ENCODE data around the gene IQSEC3. TPM values are rescaled to one million over a fixed set of nuclear protein-coding genes. Genes with fewer than 3 reads are reported as not detected.
A peak's percentile ranks its signal among the peaks of the same experiment; 100 is the strongest.
"Not testable (repeated sequence)": the region's sequence is repeated elsewhere in the genome, so short reads cannot be mapped to it uniquely, and the experiment has no call there.

Gene IQSEC3
- total RNA-seq, 2 experiments from 2014 or later, result not detected

DNA sequence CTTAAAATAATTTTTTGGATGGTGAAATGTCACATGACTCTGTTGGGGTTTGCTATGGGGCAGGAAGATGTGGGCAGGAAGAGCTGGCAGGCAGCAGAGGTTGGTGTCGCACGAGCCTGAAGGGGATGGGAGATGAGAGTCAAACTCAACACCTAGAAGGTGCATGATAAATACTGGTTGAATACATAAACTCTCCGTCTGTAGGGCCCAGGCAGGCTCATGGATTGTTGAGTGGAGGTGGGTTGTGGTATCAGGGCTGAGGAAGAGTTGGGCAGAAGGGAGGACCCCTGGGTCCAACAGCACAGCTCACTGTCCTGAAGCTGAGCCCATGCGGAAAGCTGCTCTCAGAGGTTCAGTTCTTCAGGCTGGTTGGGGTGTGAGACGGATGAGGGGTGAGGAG is 9.0 kb downstream of the IQSEC3 start:
- H3K4me3 Mint-ChIP-seq; intact Hi-C loops (cut with DNase I, micrococcal nuclease); H3K27ac Mint-ChIP-seq; DNase-seq; CTCF ChIA-PET; H3K9me3 Mint-ChIP-seq (ENCODE audit: low read depth); POLR2A ChIA-PET; ATAC-seq; H3K36me3 Mint-ChIP-seq (ENCODE audit: low read depth); H3K4me1 Mint-ChIP-seq: not testable (repeated sequence)
- H3K27me3 Mint-ChIP-seq, result peaks cover 24% of the 10 kb centered on the region

GRCh38 chr12:76102-76501 is 9.5 kb downstream of the IQSEC3 start:
- intact Hi-C loops (cut with DNase I, micrococcal nuclease); POLR2A ChIA-PET: not testable (repeated sequence)
- peaks cover 21% of the 10 kb centered on the region for H3K27me3 Mint-ChIP-seq

GRCh38 chr12:76551-76950 is 10.0 kb downstream of the IQSEC3 start:
- POLR2A ChIA-PET, result not testable (repeated sequence)

More at GRCh38 chr12:76102-76501, 9.5 kb downstream of the IQSEC3 start:
- H3K9me3 Mint-ChIP-seq (ENCODE audit: low read depth); ATAC-seq; H3K4me1 Mint-ChIP-seq; H3K27ac Mint-ChIP-seq; H3K36me3 Mint-ChIP-seq (ENCODE audit: low read depth); H3K4me3 Mint-ChIP-seq; CTCF ChIA-PET; DNase-seq: not testable (repeated sequence)

DNA sequence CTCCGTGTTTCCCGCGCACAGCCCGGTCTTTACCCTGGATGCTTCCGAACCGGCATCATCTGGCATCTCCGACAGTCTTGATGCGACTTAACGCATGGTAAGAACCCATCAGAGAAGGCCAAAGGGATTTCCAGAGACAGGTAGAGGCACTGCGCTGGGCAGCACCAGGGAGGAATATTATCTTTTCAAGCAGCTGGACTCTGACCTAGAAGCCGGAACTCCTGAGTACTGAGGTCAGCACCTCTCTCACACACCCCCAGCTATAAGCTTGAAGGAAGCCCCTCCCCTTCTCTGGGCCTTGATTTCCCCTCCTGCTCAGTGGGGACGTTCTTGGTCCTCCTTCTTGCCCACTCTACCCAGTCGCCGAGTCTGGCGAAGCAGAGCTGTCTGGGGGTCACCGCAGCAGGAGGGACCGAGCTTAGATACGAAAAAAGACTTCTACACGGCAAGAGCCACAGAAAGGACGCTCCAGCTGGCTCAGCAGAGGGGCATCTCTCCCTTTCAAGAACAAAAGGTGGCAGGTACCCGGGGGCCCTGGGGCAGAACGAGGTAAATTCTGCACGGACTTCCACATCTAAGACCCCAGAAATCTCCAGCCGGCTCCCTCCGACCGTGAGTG is 10.6 kb downstream of the IQSEC3 start:
- H3K9me3 Mint-ChIP-seq (ENCODE audit: low read depth); intact Hi-C loops (cut with DNase I, micrococcal nuclease); H3K4me3 Mint-ChIP-seq; ATAC-seq; H3K27ac Mint-ChIP-seq; POLR2A ChIA-PET; DNase-seq; H3K4me1 Mint-ChIP-seq; H3K36me3 Mint-ChIP-seq (ENCODE audit: low read depth); CTCF ChIA-PET: not testable (repeated sequence)
- H3K27me3 Mint-ChIP-seq, result peaks cover 26% of the 10 kb centered on the region

More at GRCh38 chr12:76551-76950, 10.0 kb downstream of the IQSEC3 start:
- H3K9me3 Mint-ChIP-seq (ENCODE audit: low read depth); H3K4me3 Mint-ChIP-seq; ATAC-seq; H3K36me3 Mint-ChIP-seq (ENCODE audit: low read depth); DNase-seq; H3K27ac Mint-ChIP-seq; intact Hi-C loops (cut with DNase I, micrococcal nuclease); CTCF ChIA-PET; H3K4me1 Mint-ChIP-seq: not testable (repeated sequence)
- H3K27me3 Mint-ChIP-seq, result peaks cover 26% of the 10 kb centered on the region

DNA sequence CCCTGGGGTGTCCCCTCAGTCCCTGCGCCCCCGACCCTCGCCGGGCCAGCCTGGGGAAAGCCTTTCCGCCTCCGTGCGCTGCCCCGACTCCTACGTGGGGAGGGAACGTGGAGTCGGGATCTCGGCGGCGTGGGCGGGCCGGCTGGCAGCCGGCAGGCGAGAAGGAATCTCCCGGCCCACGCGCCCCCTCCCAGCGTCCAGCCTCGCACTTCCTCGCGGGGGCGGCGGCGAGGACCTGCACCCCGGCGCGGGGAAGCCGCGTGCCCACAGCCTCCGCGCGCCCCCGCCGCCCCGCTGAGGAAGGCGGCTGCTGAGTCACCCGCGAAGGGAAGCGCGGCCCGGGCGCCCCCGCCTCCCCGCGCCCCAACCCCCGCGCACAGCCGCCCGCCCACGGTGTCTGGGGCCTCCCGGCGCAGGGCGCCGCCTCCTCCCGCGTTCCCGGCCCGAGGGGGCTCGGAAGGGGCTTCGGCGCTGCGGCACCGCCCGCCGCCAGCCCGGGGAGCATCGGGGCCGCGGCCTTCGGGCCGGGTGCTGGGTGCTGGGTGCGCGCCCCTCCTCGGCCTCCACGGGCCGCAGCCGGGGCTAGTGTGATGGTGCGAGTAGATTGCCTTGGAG is 11.3 kb downstream of the IQSEC3 start:
- intact Hi-C loops (cut with DNase I, micrococcal nuclease); H3K27ac Mint-ChIP-seq; H3K4me1 Mint-ChIP-seq; POLR2A ChIA-PET; CTCF ChIA-PET; H3K4me3 Mint-ChIP-seq; ATAC-seq; H3K9me3 Mint-ChIP-seq (ENCODE audit: low read depth); H3K36me3 Mint-ChIP-seq (ENCODE audit: low read depth): not testable (repeated sequence)
- DNase-seq, result peak; percentile 7
- H3K27me3 Mint-ChIP-seq, result peaks cover 28% of the 10 kb centered on the region

GRCh38 chr12:78981-79380 is 12.4 kb downstream of the IQSEC3 start:
- CTCF ChIA-PET, result interaction anchor here (0.6 kb wide), 1 partner anchor 9 kb away, joined by 3 read pairs; no protein-coding TSS in a partner anchor
- ATAC-seq (no peak), DNase-seq (no peak)
- Mint-ChIP-seq H3K27ac (no peak overlapping the region), H3K27me3 (peaks cover 32% of the 10 kb centered on the region), H3K4me3 (no peak overlapping the region), H3K4me1 (no peaks in the 10 kb centered on the region), H3K9me3 (ENCODE audit: low read depth) (no peaks in the 10 kb centered on the region), H3K36me3 (ENCODE audit: low read depth) (no peaks in the 10 kb centered on the region)
- intact Hi-C loops (cut with DNase I, micrococcal nuclease), result no loop called here
- POLR2A ChIA-PET, result no interaction called here

DNA sequence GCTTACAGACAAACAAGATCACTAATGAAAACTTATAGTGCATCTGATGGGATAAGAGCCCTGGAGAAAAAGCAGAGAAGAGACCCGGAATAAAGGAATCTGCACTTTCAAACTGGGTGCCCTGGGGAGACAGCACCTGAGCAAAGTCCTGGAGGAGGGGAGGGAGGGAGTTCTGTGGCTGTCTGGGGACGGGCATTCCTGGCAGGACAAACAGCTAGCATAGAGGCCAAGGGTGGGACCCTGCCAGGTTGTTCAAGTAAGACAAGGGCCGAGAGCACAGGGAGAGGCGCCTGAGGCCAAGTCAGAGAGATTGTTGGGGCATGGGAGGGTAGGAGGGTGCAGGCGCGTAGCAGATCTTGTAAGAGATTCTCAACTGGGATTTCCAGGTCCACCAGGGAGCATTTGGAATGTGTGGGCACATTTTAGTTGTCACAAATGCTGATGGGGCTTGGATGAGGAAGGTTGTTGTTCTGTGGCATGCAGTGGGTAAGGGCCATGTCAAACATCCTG is 14.2 kb downstream of the IQSEC3 start:
- DNase-seq (no peak), ATAC-seq (no peak)
- ChIA-PET CTCF (no interaction called here), POLR2A (no interaction called here)
- Mint-ChIP-seq H3K4me3 (no peak overlapping the region), H3K4me1 (no peaks in the 10 kb centered on the region), H3K27ac (no peak overlapping the region), H3K9me3 (ENCODE audit: low read depth) (no peaks in the 10 kb centered on the region), H3K36me3 (ENCODE audit: low read depth) (no peaks in the 10 kb centered on the region), H3K27me3 (peaks cover 33% of the 10 kb centered on the region)
- intact Hi-C loops (cut with DNase I, micrococcal nuclease), result no loop called here

GRCh38 chr12:82740-83139 is 16.2 kb downstream of the IQSEC3 start:
- H3K4me3 Mint-ChIP-seq, result no peak overlapping the region
- intact Hi-C loops (cut with DNase I, micrococcal nuclease), result no loop called here
- DNase-seq (no peak), ATAC-seq (no peak)
- no peaks in the 10 kb centered on the region for H3K4me1 Mint-ChIP-seq
- CTCF ChIA-PET, result no interaction called here
- H3K27ac Mint-ChIP-seq, result no peak overlapping the region
- POLR2A ChIA-PET, result no interaction called here
- peaks cover 26% of the 10 kb centered on the region for H3K27me3 Mint-ChIP-seq
- H3K36me3 Mint-ChIP-seq (ENCODE audit: low read depth), result no peaks in the 10 kb centered on the region
- H3K9me3 Mint-ChIP-seq (ENCODE audit: low read depth), result no peaks in the 10 kb centered on the region

- no peaks in the 10 kb centered on the region for H3K4me1 Mint-ChIP-seq
- H3K27me3 Mint-ChIP-seq, result peaks cover 21% of the 10 kb centered on the region
- ChIA-PET POLR2A (no interaction called here), CTCF (interaction anchor here (0.5 kb wide), 1 partner anchor 911 kb away, joined by 3 read pairs; no protein-coding TSS in a partner anchor)
- ATAC-seq (no peak), DNase-seq (no peak)
- intact Hi-C loops (cut with DNase I, micrococcal nuclease), result no loop called here
- H3K9me3 Mint-ChIP-seq (ENCODE audit: low read depth), result no peaks in the 10 kb centered on the region
- no peaks in the 10 kb centered on the region for H3K36me3 Mint-ChIP-seq (ENCODE audit: low read depth)
- no peak overlapping the region for H3K4me3 Mint-ChIP-seq
- H3K27ac Mint-ChIP-seq, result no peak overlapping the region
Measured at GRCh38 chr12:84056-84455, 17.5 kb downstream of the IQSEC3 start.

DNA sequence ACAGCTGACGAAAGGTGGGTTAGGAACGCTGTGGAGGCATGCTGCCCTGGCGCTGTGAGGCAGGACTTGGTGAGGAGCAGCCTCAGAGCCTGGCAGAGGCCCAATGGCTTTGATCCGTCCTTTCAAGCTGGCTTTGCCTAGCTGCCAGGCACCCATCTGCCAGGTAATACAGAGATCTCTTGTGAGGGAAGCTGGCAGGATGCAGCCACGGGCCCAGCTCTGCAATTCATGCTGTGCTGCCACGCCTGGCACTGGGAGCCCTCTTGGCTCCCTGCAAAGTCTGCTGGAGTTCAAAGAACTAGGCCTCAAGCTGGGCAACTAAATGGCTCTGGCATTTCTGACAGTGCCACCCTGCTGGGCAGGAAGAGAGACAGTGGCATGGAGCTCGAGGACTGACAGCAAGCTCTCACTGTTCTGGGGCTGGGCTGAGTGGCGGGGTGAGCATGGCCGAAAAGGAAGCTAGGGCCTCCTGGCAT is 18.7 kb downstream of the IQSEC3 start:
- ATAC-seq (no peak), DNase-seq (no peak)
- peaks cover 21% of the 10 kb centered on the region for H3K27me3 Mint-ChIP-seq
- no peak overlapping the region for H3K4me3 Mint-ChIP-seq
- H3K9me3 Mint-ChIP-seq (ENCODE audit: low read depth), result peaks cover 4% of the 10 kb centered on the region
- H3K27ac Mint-ChIP-seq, result no peak overlapping the region
- H3K4me1 Mint-ChIP-seq, result no peaks in the 10 kb centered on the region
- POLR2A ChIA-PET, result no interaction called here
- intact Hi-C loops (cut with DNase I, micrococcal nuclease), result no loop called here
- CTCF ChIA-PET, result no interaction called here
- H3K36me3 Mint-ChIP-seq (ENCODE audit: low read depth), result no peaks in the 10 kb centered on the region

DNA sequence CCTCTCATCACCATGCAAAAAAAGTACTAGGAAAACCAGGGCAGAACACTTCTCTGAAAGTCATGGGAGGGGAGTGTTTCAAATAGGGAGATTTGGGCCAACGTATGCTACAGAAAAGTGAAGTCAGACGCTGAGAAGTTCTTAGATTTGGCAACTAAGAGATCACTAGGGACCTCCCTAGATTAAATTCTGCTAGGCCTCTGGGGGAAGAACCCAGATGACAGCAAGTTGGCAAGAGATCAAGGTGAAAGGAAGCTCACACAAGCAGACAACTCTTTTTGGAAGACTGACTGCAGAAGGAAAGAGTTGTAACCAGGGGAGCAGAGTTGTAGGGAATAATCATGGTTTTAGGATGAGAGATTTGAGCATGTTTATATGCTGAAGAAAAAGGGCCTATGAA is 20.7 kb downstream of the IQSEC3 start:
- DNase-seq (no peak), ATAC-seq (no peak)
- H3K4me3 Mint-ChIP-seq, result no peak overlapping the region
- POLR2A ChIA-PET, result no interaction called here
- no peaks in the 10 kb centered on the region for H3K36me3 Mint-ChIP-seq (ENCODE audit: low read depth)
- H3K9me3 Mint-ChIP-seq (ENCODE audit: low read depth), result peaks cover 4% of the 10 kb centered on the region
- no peaks in the 10 kb centered on the region for H3K4me1 Mint-ChIP-seq
- H3K27ac Mint-ChIP-seq, result no peak overlapping the region
- intact Hi-C loops (cut with DNase I, micrococcal nuclease), result no loop called here
- CTCF ChIA-PET, result interaction anchor here (0.6 kb wide), 1 partner anchor 8 kb away, joined by 3 read pairs; no protein-coding TSS in a partner anchor
- H3K27me3 Mint-ChIP-seq, result peaks cover 9% of the 10 kb centered on the region

DNA sequence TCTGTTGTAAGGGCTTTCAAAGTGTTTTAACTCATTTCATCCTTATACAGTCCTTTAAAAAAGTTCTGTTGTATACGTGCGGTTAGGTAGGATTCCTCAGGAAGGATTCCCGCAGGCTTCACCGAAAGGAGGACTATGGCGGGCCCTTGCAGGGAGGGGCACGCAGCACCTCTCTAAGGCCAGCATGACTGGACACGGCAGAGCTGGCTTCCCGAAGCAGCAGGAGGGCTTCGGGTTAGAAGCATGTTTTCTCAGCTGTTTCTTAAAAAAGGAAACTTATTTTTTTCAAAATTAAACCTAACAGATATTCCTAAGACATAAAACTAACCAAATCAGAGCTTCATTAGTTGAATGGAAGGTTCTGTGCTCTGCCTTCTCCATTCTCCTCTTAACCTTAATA is 21.3 kb downstream of the IQSEC3 start:
- CTCF ChIA-PET, result interaction anchor here (0.6 kb wide), 1 partner anchor 9 kb away, joined by 3 read pairs; no protein-coding TSS in a partner anchor
- Mint-ChIP-seq H3K4me3 (no peak overlapping the region), H3K27me3 (peaks cover 7% of the 10 kb centered on the region), H3K36me3 (ENCODE audit: low read depth) (no peaks in the 10 kb centered on the region), H3K9me3 (ENCODE audit: low read depth) (peaks cover 4% of the 10 kb centered on the region), H3K27ac (no peak overlapping the region), H3K4me1 (no peaks in the 10 kb centered on the region)
- intact Hi-C loops (cut with DNase I, micrococcal nuclease), result no loop called here
- DNase-seq, result no peak
- POLR2A ChIA-PET, result no interaction called here
- no peak for ATAC-seq
